OCI-LY1 (cell line): ENCODE data around the gene NECTIN1.

Source experiments
- CTCF ChIP-seq: fragments of 200-600 bp; sonication (generic), shearing (Covaris generic); IDR thresholded peaks from 2 replicates; pipeline ENCODE4 v1.5.1; 2017; ENCODE audit warnings: mild to moderate bottlenecking, antibody characterized with exemption, low read length, moderate library complexity, mixed read lengths
- EZH2 ChIP-seq: fragments of 200-600 bp; sonication (generic), shearing (Covaris generic); IDR thresholded peaks from 2 replicates; pipeline ENCODE4 v1.8.0; 2017; ENCODE audit warnings: borderline replicate concordance, mixed run types, mild to moderate bottlenecking, antibody characterized with exemption, low read length, moderate library complexity, mixed read lengths

GRCh38 chr11:119678351-119678750, 50.6 kb downstream of the NECTIN1 start:
- TF ChIP-seq CTCF: no peak
- no peak for TF ChIP-seq EZH2
